DMS114 treated with DMSO at 0.1 percent for 48 hours (cell line): ENCODE results near the gene DCTN3.

Source experiments
- DNase-seq: peaks from one replicate; lab custom pipeline; 2025; ENCODE audit not compliant: unreplicated experiment; lab: John Stamatoyannopoulos, UW

Gene DCTN3

DNA sequence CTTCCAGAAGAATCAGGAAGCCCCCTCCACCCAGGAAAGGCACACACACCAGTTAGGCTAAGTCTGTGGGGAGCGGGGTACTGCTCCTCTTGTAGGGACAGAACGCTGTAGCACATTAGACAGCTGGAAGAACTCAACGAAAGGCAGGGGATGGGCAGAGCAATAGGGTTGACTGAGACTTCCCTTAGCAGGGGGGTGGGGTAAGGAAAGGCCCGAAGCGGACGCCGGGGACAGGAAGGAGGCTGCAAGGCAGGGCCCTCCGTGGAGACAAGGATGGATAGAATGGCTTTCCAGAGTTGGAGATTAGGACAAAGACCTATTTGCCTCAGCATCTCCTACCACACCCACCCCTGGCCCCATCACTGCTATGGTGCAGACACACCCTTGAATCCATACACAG, 45.1 kb downstream of the DCTN3 start:
- no peak for DNase-seq

DNA sequence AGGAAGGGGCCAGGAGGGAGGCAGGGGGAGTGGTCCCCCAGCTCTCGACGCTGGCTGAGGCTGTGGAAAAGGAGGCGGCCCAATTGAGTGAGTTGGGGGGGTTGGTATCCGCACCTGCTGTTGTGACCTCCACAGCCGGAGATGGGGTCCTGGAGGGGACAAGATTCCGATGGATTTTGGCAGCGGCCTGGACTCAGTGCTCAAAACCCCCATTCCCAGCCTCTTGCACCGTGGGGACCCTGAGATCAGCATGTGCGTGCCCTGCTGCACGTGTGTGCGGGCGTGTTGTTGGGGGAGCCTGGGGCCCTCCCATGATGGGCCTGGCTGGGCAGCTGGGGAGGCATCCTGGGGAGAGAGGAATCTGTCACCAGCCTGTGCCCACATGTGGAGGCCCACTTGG, 45.7 kb downstream of the DCTN3 start:
- DNase-seq = no peak

DNA sequence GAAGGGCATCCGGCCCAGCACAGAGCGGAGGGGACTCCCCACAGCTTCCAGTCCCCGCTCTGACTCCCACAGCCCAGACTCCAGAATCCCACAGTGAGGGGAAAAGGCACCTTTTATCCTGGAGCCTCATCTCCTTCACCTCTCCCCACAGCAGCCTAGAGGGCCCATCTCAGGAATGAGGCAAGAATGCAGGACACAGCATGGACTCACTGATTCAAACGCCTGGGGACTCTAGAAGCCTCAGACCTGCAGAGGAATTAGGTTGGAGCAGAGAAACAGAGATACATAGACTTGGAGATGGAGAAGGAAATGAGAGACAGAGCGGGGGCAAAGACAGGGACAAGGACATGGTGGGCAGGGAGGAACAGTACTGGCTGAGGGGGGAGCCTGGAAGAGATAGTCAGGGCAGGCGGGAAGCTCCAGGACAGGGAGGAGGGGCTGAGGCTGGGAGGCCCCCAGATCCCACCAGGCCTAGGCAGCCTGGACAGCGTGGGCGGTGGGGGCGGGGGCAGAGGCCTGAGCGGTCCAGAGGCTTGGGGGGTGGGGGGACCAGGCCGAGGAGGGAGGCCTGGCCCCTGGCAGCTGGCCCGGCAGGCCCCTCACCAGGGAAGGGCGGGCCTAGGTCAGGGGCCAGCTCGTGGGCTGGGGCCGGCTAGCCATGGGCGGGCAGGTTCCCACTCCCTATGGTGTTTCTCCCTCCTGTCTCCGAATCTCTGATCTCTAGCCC, 46.5 kb downstream of the DCTN3 start:
- DNase-seq = no peak

DNA sequence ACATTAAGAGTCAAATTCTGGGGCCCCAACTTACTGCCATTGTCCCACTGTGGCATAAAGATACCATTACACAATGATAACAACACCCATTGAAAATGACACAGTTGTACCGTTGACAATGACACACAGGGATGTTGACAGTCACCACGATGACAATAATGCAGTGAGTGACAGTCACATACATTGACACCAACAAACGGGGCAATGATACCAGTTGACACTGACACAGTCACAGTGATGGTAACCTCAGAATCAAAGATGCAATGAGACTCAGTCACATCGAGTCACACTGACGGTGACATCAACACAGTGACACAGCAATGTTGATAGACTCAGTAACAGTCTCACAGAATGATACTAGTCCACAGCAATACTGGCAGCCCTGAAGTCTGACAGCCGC, 47.7 kb downstream of the DCTN3 start:
- DNase-seq = no peak

DNA sequence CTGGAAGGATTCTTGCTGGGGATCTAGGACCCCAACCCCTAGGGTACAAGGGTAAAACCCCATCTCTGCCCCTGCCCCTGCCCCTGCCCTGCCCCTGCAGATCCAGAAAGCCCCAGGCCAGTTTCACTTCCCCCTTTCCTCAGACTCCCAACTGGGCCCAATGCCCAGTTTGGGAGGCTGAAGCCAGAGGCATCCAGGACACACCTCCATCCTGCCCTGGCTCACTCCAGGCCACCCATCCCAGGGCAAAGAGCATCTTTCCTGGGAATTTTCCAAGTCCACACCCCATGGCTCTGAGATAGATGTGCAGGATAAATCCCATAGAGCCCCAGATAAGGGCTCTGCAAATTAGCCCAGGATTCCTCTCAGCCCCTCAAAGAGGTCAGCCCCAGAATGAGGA, 48.2 kb downstream of the DCTN3 start:
- DNase-seq = no peak

DNA sequence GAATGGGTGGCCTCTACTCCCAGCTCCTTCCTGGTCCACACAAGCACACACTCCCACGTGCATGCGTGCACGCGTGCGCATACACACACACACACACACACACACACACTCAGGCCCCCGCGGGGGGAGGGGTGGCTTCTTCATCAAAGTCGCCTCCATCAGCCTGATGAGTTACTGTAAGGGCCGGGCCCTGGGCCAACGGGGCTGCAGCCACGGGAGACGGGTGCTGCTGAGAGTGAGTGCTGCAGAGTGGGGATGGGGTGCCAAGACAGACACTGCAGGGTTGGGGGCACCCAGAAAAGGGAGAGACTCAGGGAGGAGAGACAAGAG, 48.8 kb downstream of the DCTN3 start:
- no peak for DNase-seq

DNA sequence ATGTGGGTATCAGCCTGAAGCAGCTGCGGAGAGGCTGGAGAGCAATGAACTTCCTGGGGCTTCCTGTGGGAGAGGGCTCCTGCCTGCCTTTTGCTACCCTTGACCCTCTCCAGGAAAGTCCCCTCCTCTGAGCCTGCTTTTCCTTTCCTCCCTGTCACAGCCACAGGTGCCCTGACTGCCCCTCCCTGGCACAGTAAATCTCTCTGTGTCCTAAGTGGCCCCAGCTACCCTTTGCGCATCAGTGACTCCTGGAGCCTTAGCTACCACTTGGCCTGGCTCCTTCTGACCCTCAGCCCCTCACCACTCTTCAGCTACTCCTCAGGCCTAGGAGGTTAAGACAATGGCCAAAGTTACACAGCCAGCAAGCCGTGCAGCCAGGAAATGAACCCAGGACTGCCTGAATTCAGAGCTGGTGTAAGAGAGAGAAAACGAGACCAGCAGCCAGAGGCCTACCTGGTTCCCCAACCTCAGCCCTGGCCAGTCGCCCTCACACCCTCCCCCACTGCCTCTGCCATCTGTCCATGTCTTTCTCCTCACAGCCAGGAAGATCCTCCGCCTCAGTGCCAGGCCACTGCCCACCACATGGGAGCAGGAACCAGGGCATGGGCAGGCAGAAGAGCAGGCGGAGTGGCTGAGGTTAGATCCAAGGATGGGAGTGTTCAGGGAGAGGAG, 49.4 kb downstream of the DCTN3 start:
- DNase-seq = no peak

DNA sequence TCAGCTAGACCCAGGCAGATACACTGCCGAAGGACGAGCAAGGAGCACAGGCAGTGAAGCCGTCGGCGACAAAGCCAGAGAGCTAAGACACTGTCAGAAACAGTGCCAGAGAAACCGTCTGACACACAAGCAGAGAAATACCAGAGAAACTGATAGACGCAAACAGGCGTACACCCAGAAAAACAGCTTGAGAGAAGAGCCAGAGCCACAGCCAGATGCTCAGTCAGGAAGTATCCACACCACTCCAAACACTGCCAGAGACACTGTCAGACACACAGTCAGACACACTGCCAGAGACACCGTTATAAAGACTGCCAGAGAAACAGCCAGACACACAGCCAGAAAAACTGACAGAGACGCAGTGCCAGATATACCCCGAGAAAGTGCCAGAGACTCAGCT, 49.9 kb downstream of the DCTN3 start:
- DNase-seq = no peak

DNA sequence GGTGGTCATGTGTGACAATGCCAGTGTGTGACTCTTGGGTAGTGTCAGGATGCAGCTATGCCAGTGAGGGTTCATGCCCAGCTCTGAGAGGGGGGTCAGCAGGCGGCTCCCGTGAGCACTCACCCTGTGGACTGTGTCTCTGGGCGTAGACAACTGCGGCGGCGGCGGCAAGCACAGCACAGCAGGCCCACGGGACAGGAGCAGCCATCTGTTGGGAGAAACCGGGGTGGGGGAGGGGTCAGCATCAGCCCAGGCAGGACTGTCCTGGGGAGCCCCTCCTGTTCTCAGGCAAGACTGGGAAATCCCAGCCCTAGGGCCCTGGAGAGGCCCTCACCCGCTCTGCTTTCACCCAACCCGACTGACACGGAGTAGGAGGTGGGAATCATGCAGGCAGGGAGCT, 51.5 kb downstream of the DCTN3 start:
- DNase-seq = no peak

DNA sequence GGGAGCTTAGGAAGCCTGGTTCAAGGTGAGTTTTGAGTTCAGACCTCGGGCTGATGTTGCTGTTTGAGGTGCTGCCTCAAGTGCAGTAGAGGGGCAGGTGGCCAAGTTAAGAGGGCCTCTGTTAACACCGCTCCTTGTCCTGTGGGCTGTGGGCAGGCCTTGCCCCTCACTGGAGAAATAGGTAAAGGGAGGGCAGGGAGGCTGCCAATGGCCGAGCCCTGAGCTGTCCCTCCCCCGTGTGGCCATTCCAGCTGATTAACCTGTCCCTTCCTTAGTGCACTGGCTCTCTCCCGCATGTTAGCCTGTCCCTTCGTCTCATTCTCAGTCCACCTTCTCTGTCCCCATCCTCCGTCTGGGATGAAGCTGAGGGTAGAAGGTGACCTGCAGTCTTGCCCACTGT, 52.2 kb downstream of the DCTN3 start:
- no peak for DNase-seq

DNA sequence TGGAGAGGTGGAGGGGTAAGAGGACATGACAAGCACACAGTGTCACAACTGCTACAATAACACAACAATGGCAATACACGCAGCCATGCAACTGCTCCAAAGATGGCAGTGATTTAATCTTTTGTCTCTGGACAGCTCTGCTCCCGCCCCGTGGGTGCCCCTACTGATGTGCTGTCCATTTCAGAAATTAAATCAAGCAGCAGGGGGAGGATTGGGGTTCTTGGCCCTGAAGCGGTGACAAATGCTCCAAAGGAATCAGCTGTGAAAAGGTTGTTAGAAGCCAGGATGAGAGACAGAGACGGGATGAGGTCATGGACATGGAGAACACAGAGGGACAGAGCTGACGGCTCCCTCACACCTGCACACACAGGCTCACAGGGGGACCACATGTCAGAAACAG, 53.3 kb downstream of the DCTN3 start:
- no peak for DNase-seq

DNA sequence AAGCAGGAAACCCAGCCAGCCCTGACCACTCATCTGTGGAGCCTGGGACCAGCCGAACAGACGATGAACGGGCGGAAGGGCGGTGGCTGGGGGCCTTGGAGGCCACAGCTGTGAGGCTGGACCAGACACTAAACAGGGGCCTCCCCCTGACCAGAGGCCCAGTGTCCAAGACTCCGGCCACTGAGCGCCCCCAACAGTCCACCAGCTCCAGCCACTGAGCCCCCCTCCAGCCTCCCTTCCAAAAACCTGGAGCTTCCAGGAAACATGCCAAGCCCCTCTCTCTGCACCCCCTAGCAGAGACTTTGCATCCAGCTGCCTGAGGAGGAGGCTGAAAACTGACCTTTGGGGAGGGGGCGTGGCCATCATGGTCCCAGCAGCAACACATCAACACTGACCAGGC, 54.0 kb downstream of the DCTN3 start:
- DNase-seq = no peak

DNA sequence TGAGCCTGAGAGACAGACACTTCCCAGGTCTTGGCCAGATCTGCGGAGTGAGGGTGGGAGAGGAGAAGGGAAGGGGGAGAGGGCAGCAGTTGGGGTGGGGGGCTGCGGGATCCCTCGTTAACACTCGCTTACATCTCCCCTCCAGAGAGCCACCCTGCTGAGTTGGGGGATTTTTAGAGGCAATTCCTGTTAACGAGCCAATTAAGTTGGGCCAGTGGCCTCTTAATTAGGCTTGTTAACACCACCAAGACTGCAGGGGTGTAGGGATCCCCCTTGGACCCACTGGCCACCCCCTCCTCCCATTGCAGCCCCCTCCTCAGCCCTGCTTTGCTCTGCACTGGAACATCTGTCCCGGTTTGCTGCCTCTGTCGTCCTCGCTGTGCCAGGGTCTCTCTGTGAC, 54.4 kb downstream of the DCTN3 start:
- DNase-seq = no peak

DNA sequence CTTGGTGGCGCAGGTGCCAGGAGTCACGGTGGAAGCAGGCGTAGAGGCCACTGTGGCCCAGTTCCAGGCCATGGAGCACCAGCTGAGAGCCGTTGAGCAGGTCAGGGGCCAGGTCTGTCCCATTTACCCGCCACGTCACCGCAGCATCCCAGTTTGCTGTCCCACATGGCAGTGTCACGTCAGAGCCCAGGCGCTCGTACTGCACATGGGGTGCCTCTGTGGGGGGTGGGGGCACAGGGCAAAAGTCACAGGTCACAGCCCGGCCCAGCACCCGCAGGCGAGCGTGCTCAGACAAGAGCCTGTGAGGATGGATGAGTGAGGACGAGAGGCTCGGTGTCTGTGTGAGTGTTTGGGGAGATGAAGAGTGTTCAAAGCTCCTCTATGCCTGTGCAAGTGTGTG, 55.7 kb downstream of the DCTN3 start:
- DNase-seq = no peak
